ENCODE measurements around the gene MYO1F.
"Not testable (repeated sequence)": the region's sequence is repeated elsewhere in the genome, so short reads cannot be mapped to it uniquely, and the experiment has no call there.

MYO1F gene

GRCh38 chr19:8600064-8600463, 22.8 kb upstream of the MYO1F start:
- FAIRE-seq, result no peak
- DNase-seq (ENCODE audit: low spot score), result no peak

GRCh38 chr19:8596168-8596567, 18.9 kb upstream of the MYO1F start:
- DNase-seq (ENCODE audit: low spot score) (no peak), FAIRE-seq (no peak)

- FAIRE-seq (no peak), DNase-seq (ENCODE audit: low spot score) (no peak)
These were observed 18.4 kb upstream of the MYO1F start for GRCh38 chr19:8595651-8596050.

GRCh38 chr19:8593931-8594330, 16.7 kb upstream of the MYO1F start:
- FAIRE-seq (no peak), DNase-seq (ENCODE audit: low spot score) (no peak)

GRCh38 chr19:8592231-8593009, 15.2 kb upstream of the MYO1F start:
- no peak for FAIRE-seq
- DNase-seq (ENCODE audit: low spot score), result no peak

- FAIRE-seq (no peak), DNase-seq (ENCODE audit: low spot score) (no peak)
These were observed 12.0 kb upstream of the MYO1F start for GRCh38 chr19:8589177-8589714.

GRCh38 chr19:8585894-8586750, 8.9 kb upstream of the MYO1F start:
- DNase-seq (ENCODE audit: low spot score) (no peak), FAIRE-seq (no peak)

GRCh38 chr19:8584965-8585893, 8.0 kb upstream of the MYO1F start:
- no peak for FAIRE-seq
- DNase-seq (ENCODE audit: low spot score), result no peak

GRCh38 chr19:8580710-8581281, 3.6 kb upstream of the MYO1F start:
- FAIRE-seq (no peak), DNase-seq (ENCODE audit: low spot score) (peak; percentile 55)

- peak; percentile 16 for DNase-seq (ENCODE audit: low spot score)
- FAIRE-seq, result no peak
These were observed 1.5 kb upstream of the MYO1F start for GRCh38 chr19:8578642-8579265.

- no peak for FAIRE-seq
- DNase-seq (ENCODE audit: low spot score), result no peak
These were observed 499 bp upstream of the MYO1F start for GRCh38 chr19:8577741-8578140.

- no peak for DNase-seq (ENCODE audit: low spot score)
- no peak for FAIRE-seq
These were observed 809 bp downstream of the MYO1F start for GRCh38 chr19:8576273-8576993.

- FAIRE-seq, result no peak
- no peak for DNase-seq (ENCODE audit: low spot score)
These were observed 1.7 kb downstream of the MYO1F start for GRCh38 chr19:8575467-8575997.

- FAIRE-seq; DNase-seq (ENCODE audit: low spot score): not testable (repeated sequence)
These were observed 2.7 kb downstream of the MYO1F start for GRCh38 chr19:8574619-8574922.

GRCh38 chr19:8573316-8573715, 3.9 kb downstream of the MYO1F start:
- no peak for DNase-seq (ENCODE audit: low spot score)

GRCh38 chr19:8571006-8571411, 6.2 kb downstream of the MYO1F start:
- DNase-seq (ENCODE audit: low spot score) (peak; percentile 26), FAIRE-seq (no peak)

More at GRCh38 chr19:8573316-8573715, 3.9 kb downstream of the MYO1F start:
- FAIRE-seq, result no peak

GRCh38 chr19:8569066-8569771, 8.0 kb downstream of the MYO1F start:
- FAIRE-seq (peak; percentile 72), DNase-seq (ENCODE audit: low spot score) (peak; percentile 63)

- no peak for DNase-seq (ENCODE audit: low spot score)
- no peak for FAIRE-seq
These were observed 9.6 kb downstream of the MYO1F start for GRCh38 chr19:8567522-8568172.
